Tibial artery (tissue), 4 donors: ENCODE measurements around the gene TBXAS1.
A peak's percentile ranks its signal among the peaks of the same experiment; 100 is the strongest.

ENCODE experiments used
- DNase-seq, 2 donors: peaks; one replicate each; pipeline ENCODE4 v3.0.0-alpha.2; 2019
- H3K27ac ChIP-seq, 2 donors: fragments of 200-600 bp; sonication (generic) in 1 of 2; 1 replicate in 1 of 2; 2 replicates in 1 of 2; pipeline ENCODE4 v1.5.1; 2018 to 2019; ENCODE audit warnings: mild to moderate bottlenecking in 1 of 2
- H3K27me3 ChIP-seq, 2 donors: fragments of 200-600 bp; sonication (generic) in 1 of 2; one replicate each; pipeline versions ENCODE4 v1.5.1 to v1.6.0; 2016 to 2019
- H3K36me3 ChIP-seq, 3 donors: fragments of 200-600 bp; sonication (generic) in 2 of 3; one replicate each; pipeline ENCODE4 v1.5.1; 2016 to 2019; ENCODE audit warnings: mild to moderate bottlenecking in 2 of 3
- H3K4me1 ChIP-seq, 4 donors: fragments of 200-600 bp; sonication (generic) in 2 of 4; 1 replicate in 3 of 4; 2 replicates in 1 of 4; pipeline ENCODE4 v1.5.1; 2016 to 2019
- H3K4me3 ChIP-seq, 2 donors: fragments of 200-600 bp; sonication (generic) in 1 of 2; 1 replicate in 1 of 2; 2 replicates in 1 of 2; pipeline ENCODE4 v1.5.1; 2018 to 2019; ENCODE audit warnings: mild to moderate bottlenecking in 2 of 2
- H3K9me3 ChIP-seq, 3 donors: fragments of 200-600 bp; sonication (generic) in 1 of 3; one replicate each; pipeline ENCODE4 v1.5.1; 2016 to 2019
- intact Hi-C: fragments of 100-400 bp; cut with DNase I; formaldehyde crosslinking; loops from one replicate; pipeline ENCODE4 v1.15.0; 2023; ENCODE audit warnings: low total_unique reads
- TF ChIP-seq, protein P1 (sequence below), 2 experiments: fragments of 200-600 bp in 1 of 2; fragments of 450-650 bp in 1 of 2; IDR thresholded peaks; one replicate each; pipeline ENCODE4 v1.5.1; 2017 to 2019; ENCODE audit warnings: antibody characterized with exemption in 2 of 2, mild to moderate bottlenecking in 1 of 2, moderate library complexity in 1 of 2

The TBXAS1 gene

DNA sequence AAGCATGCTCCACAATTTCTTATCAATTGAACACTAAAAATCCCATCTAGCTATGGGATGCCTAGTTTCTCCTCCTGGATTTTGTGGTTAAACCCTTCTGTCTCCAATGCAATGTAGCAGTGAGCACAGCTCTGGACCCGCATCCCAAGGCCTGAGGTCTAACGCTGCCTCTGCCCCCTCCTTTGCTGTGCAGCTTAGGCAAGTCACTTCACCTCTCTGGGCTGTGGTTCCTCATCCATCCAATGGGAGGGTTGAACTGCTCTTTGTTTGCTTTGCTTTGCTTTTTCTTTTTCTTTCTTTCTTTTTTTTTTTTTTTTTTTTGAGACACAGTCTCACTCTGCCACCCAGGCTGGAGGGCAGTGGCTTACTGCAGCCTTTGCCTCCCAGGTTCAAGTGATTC lies 164.5 kb downstream of the TBXAS1 start:
- no peaks in the 10 kb centered on the region for H3K36me3 ChIP-seq
- intact Hi-C loops = no loop called here
- H3K27ac ChIP-seq = no peak overlapping the region
- TF ChIP-seq, protein P1, sequence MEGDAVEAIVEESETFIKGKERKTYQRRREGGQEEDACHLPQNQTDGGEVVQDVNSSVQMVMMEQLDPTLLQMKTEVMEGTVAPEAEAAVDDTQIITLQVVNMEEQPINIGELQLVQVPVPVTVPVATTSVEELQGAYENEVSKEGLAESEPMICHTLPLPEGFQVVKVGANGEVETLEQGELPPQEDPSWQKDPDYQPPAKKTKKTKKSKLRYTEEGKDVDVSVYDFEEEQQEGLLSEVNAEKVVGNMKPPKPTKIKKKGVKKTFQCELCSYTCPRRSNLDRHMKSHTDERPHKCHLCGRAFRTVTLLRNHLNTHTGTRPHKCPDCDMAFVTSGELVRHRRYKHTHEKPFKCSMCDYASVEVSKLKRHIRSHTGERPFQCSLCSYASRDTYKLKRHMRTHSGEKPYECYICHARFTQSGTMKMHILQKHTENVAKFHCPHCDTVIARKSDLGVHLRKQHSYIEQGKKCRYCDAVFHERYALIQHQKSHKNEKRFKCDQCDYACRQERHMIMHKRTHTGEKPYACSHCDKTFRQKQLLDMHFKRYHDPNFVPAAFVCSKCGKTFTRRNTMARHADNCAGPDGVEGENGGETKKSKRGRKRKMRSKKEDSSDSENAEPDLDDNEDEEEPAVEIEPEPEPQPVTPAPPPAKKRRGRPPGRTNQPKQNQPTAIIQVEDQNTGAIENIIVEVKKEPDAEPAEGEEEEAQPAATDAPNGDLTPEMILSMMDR (IDR thresholded peaks at IDR 0.05) = no peak
- H3K27me3 ChIP-seq = no peaks in the 10 kb centered on the region
- no peaks in the 10 kb centered on the region for H3K9me3 ChIP-seq
- no peak overlapping the region for H3K4me3 ChIP-seq
- no peaks in the 10 kb centered on the region for H3K4me1 ChIP-seq
- DNase-seq = no peak

DNA sequence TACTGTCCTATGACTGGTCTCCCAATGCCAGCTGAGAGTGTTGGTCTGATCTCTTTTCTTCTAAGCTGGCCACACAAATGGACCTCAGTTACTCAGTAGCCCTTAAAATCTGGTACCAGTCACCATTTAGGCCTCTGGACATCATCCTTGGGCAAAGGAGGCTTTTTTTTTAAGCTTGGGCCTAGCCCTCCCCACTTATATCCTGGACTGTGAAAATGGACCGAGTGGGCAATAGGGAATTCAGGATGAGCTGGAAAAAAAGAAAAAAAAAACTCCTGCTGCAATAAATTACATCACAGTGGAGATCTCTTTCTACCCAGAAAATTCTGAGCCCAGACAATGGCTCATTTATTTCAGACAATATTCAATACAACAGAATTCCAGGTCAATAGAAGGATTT lies 165.3 kb downstream of the TBXAS1 start:
- no peak for DNase-seq

DNA sequence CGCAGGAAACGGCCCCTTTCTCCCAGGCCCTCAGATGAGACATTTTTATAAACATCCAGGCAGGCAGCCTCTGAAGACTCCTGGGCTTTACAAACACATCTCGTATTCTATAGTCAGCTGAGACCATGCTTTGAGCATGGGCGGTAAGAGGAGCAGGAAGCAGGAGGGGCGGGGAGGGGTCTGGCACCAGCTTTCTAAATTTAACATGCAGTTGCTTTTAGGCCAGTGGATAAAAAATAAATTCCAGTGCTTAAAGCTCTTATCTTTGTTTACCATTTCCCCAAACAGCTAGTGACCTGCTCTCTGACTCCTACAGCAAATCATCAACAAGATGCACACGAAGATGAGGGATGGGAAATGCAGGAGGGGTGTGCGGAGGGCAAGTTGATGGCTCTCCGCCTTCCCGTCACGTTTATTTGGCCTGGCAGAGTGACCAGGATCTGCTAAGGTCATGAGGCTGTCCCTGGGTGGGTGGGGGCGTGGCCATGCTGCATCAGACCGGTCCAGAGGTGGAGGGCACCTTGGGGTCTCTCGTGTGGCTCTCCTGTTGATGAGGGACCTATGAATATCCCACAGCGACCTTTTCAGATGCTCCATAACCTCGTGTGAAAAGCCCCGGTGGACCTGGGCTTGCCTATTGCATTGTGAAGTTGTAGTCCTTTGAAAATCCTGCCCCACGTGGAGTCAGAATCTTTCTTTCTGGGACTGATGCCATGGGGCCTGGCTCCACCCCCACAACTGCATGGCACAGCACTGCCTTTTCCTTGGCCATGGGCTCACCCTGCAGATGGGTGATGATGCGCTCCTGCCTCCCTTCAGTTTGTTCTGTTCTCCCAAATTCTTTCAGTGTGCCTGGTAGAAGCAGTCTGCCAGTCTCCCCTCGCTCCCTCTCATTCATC lies 166.2 kb downstream of the TBXAS1 start:
- Histone ChIP-seq H3K4me1 (no peaks in the 10 kb centered on the region), H3K4me3 (no peak overlapping the region), H3K36me3 (no peaks in the 10 kb centered on the region), H3K27me3 (no peaks in the 10 kb centered on the region), H3K27ac (no peak overlapping the region), H3K9me3 (no peaks in the 10 kb centered on the region)
- TF ChIP-seq, protein P1 (IDR thresholded peaks at IDR 0.05) = no peak
- peak in 1 of 2 donors; percentile 65 for DNase-seq
- intact Hi-C loops = no loop called here

More for the DNA sequence above, 165.3 kb downstream of the TBXAS1 start:
- H3K27ac ChIP-seq = no peak overlapping the region
- intact Hi-C loops = no loop called here
- no peak overlapping the region for H3K4me3 ChIP-seq
- H3K4me1 ChIP-seq = no peaks in the 10 kb centered on the region
- TF ChIP-seq, protein P1 (IDR thresholded peaks at IDR 0.05) = no peak
- no peaks in the 10 kb centered on the region for H3K9me3 ChIP-seq
- H3K27me3 ChIP-seq = no peaks in the 10 kb centered on the region
- no peaks in the 10 kb centered on the region for H3K36me3 ChIP-seq

DNA sequence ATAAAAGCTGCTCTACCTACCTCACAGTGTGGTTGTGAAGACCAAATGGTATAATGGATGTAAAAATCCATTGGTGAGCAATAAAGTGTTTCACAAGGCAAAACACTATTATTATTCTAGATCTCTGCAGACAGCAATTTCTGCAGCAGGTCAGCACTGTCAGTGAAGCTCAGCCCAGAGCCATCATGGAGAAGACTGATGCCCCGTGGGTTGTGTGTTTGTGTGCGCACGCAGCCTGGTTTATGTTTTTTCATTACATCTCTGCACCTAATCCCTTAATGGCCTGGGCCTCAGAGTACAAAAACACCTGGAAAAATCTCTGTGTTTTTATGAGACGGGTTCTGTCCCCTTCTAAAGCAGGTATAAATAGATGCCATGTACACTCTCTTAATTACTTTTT lies 169.5 kb downstream of the TBXAS1 start:
- Histone ChIP-seq H3K36me3 (no peaks in the 10 kb centered on the region), H3K9me3 (no peaks in the 10 kb centered on the region), H3K4me3 (no peak overlapping the region), H3K4me1 (no peaks in the 10 kb centered on the region), H3K27me3 (no peaks in the 10 kb centered on the region), H3K27ac (no peak overlapping the region)
- TF ChIP-seq, protein P1 (IDR thresholded peaks at IDR 0.05) = no peak
- intact Hi-C loops = no loop called here
- no peak for DNase-seq

DNA sequence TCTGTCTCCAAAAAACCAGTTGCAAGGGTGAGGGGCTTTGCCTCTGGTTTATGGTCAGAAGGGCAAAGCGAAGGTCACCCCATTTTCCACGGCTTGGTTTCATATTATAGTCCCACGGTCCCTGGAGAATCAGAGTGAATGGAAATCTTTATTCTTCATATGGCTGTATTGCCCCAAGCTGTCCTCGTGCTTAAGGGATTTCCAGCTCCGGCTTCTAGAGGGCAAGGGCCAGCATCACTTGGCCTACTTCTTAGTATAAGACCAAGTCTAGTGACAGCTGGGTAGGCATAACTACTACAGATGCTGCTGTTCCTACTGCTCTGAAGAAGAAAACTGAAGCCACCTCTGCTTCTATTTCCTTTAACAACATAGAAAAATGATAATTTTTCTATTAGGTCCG lies 170.5 kb downstream of the TBXAS1 start:
- intact Hi-C loops = no loop called here
- no peak overlapping the region for H3K4me3 ChIP-seq
- DNase-seq = no peak
- H3K4me1 ChIP-seq = no peaks in the 10 kb centered on the region
- H3K9me3 ChIP-seq = no peaks in the 10 kb centered on the region
- H3K27ac ChIP-seq = no peak overlapping the region
- no peaks in the 10 kb centered on the region for H3K27me3 ChIP-seq
- TF ChIP-seq, protein P1 (IDR thresholded peaks at IDR 0.05) = no peak
- H3K36me3 ChIP-seq = no peaks in the 10 kb centered on the region
